Activated naive CD4-positive, alpha-beta T cell treated with anti-CD3 and anti-CD28 coated beads, Interleukin-2, amount 50 U/mL, for 16 hours (primary cell): ENCODE measurements around the gene CAMKK1.
A peak's percentile ranks its signal among the peaks of the same experiment; 100 is the strongest.

ENCODE experiments used
- DNase-seq: peaks from one replicate; pipeline ENCODE4 v3.0.0-alpha.2; 2020

Gene CAMKK1

DNA sequence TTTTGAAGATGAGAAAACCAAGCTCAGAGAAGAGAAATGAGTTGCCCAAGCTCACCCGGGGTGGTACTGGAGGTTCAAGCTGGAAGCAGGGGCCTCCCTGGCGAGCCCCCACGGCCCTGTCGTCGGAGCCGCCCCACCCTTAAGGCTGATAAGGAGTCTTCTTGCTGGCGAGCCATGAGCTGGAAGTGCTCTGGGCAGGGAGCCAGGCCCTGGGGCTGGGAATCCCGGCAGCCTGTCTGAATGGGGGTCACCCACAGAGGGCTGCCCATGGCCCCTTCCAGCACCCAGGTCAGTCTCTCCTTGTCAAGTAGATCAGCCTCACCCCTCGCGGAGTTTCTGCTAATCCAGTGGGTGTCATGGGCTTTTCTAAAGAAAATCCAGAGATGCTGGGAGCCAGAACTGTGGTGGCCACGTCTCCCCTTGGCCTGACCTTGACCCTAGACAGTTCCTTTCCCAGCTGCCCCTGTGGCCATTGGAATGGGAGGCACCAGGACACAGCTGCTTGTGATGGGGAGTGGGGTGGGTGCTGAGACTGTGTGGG lies 24.6 kb upstream of the CAMKK1 start:
- no peak for DNase-seq

DNA sequence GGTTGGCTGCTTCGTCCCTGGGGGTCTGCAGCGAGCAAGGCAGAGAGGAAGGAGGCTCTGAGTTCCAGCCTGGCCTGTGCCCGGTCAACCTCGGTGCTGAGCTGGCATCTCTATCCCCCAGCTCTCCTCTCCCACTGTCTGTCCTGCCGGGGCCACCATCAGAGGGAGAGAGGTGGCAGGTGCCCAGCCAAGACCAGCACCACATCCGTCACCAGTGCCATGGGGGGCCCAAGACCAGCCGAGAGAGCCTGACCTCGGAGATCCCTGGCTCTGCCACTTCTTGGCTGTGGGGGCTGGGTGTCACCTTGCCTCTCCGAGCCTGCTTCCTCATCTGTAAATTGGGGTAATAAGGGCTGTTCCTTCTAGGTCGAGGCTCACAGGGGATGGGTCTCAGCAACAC lies 24.0 kb upstream of the CAMKK1 start:
- DNase-seq = no peak

- no peak for DNase-seq
These were observed 23.3 kb upstream of the CAMKK1 start, which contains the start of gene P2RX1 for GRCh38 chr17:3915995-3916696. P2RX1 (minus strand) TSS chr17:3916465; CDS start chr17:3916225, 240 bp downstream.

- DNase-seq = no peak
These were observed 22.7 kb upstream of the CAMKK1 start for GRCh38 chr17:3915581-3915994.

GRCh38 chr17:3914312-3914670 lies 21.4 kb upstream of the CAMKK1 start:
- no peak for DNase-seq

- peak; percentile 77 for DNase-seq
These were observed 20.9 kb upstream of the CAMKK1 start for GRCh38 chr17:3913531-3914311.

GRCh38 chr17:3912827-3913226 lies 20.0 kb upstream of the CAMKK1 start:
- no peak for DNase-seq

- peak; percentile 78 for DNase-seq
These were observed 18.6 kb upstream of the CAMKK1 start for GRCh38 chr17:3911271-3912053.

DNA sequence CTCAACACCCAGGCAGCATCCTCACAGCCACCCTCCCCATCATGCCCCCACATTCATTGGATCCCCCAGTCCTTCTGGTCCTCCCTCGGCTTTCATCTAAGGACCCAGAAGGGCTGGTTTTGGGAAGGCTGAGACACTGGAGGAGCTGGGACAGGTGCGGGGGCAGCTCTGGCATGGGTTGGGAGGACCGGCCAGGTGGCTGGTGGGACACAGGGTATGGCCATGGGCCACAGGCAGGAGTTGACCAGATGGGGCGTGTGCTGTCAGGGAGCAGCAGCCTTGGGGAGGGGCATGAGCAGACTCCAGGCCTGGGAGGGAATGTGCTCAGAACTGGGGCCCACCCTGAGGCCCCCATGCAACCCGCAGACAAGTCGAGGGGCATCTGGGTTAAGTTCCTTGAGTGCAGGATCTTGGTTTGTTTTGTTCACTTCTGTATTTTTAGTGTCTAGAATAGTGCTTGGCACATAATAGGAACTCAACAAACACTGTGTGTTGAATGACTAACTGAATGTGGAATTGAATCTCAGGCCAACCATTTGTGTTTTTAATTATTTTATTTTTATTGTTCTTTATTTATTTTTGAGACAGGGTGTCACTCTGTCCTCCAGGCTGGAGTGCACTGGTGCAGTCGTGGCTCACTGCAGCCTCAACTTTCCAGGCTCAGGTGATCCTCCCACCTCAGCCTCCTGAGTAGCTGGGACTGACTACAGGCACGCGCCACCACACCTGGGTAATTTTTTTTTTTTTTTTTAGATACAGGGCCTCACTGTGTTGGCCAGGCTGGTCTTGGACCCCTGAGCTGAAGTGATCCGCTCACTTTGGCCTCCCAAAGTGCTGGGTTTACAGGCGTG lies 17.8 kb upstream of the CAMKK1 start:
- DNase-seq = no peak

GRCh38 chr17:3909257-3909656 lies 16.4 kb upstream of the CAMKK1 start:
- no peak for DNase-seq

DNA sequence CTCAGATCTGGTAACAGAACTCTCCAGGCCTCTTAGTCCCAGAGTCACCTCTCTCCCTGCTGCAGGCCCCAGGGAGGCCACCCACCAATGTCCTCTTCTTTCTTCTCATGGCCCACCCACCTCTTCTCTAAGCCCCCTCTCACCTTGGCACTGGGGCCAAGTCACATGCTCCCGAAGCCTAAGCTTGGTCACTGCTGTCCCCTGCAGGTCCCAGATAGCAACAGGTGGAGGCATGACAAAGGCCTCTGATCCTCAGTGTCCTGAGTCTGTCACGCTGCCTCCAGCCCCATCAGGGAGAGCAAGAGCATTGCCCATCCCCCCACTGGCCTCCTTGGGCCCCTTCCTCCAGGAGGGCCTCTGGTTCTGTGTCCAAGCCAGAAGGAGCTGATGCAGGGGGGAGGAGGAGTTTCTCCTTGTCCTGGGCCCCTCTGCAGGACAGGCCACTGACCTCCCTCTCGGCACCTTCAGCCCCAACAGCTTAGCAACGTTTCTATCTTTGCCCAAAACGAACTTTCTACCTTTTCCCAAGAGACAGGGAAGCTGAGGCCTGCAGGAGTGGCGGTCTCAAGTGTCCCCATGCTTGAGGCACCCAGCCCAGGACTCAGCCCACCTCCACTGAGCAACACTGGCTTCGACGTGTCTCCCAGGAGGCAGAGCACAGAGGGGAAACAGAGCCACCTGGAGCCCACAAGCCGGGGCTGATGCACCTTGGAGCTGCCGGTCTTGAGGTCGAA lies 14.8 kb upstream of the CAMKK1 start:
- no peak for DNase-seq

DNA sequence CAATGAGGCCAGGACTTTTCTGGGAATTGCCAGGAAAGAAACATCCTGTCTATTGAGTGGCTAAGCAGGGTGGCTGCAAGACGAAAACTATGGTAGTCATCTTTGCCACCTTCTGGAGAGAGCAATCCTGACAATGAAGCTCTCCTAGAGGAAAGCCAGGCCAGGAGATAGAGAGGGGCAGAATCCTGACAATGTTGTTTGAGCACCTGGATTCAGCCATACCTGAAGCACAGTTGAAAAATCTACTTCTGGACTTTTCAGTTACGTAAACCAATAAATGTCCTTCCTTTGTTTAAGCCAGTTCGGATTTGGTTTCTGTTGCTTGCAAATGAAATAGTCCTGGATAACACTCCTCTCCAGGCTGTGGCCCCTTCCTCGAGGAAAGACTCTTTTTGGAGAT lies 14.0 kb upstream of the CAMKK1 start:
- DNase-seq = no peak

DNA sequence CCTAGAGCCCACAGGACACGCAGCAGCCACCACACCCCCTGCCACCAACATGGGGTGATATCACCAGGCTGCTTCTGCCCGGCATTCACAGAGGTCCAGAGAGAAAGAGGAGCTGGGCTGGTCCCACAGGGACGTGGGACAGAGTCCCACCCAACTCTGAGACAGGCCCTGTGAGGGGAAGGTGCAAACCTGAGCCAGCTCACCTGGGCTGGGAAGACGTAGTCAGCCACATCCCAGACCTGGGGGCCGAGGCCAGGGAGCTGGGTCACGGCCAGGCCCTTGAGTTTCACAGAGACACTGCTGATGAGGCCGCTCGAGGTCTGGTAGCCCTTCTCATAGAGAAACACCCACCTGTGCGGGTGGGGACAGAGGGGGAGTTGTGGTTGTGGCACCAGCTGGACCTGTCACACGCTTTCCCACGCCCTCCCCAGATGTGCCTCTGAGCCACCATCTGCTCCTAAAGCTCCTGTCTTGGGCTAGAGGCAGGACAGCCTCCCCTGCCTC lies 12.2 kb upstream of the CAMKK1 start:
- no peak for DNase-seq

DNA sequence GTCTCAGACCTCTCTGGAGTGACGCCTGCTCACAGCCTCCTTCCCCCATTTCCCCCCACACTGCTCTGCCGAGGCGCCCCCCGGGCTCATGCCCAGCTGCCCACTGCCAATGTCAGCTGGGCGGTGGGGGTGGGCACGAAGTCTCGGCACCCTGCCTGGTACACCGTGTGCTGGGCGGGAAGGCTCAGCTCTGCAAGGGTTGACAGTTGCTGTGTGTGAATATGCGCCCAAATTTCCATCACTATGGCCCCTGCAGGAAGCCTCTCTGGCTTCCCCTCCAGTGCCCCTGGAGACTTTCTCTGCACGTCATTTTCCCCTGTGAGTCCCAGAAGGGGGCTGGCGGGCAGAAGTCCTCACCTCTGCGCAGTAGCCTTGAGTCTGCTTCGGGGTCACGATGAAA lies 11.6 kb upstream of the CAMKK1 start:
- DNase-seq = no peak

- DNase-seq = no peak
These were observed 11.0 kb upstream of the CAMKK1 start for GRCh38 chr17:3903881-3904290.

- no peak for DNase-seq
These were observed 10.4 kb upstream of the CAMKK1 start for GRCh38 chr17:3903051-3903825.

DNA sequence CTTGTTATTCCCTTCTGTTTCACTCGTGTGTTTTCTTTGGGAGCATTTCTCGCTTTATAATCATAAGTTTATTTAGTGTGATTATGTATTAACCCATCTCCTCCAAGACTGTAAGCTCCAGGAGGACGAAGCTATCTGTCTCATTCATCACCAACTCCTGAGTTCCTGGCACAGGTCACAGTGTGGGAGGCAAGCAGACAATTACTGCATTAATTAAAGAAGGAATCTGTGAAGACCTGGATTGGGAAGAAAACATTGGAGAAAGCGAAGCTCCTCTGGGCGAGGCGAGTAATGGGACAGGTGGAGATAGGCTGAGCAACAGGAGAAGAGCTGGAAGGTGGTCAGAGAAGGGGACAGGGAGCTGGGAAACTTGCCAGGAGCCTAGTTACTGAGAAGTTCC lies 7.8 kb upstream of the CAMKK1 start:
- DNase-seq = no peak

GRCh38 chr17:3897731-3898130 lies 4.9 kb upstream of the CAMKK1 start:
- DNase-seq = no peak

DNA sequence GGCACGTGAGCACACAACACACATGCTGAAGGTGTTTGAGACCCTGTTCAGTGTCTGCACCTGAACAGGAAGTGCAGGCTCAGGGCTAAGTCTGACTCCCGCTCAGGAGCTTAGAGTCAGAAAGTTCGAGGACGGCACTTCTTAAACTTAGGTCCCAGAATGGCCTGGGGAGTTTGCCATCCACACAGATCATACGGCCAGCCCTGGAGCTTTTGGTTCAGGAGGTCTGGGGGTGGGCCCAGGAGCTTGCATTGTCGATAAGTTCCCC lies 4.0 kb upstream of the CAMKK1 start:
- DNase-seq = no peak

DNA sequence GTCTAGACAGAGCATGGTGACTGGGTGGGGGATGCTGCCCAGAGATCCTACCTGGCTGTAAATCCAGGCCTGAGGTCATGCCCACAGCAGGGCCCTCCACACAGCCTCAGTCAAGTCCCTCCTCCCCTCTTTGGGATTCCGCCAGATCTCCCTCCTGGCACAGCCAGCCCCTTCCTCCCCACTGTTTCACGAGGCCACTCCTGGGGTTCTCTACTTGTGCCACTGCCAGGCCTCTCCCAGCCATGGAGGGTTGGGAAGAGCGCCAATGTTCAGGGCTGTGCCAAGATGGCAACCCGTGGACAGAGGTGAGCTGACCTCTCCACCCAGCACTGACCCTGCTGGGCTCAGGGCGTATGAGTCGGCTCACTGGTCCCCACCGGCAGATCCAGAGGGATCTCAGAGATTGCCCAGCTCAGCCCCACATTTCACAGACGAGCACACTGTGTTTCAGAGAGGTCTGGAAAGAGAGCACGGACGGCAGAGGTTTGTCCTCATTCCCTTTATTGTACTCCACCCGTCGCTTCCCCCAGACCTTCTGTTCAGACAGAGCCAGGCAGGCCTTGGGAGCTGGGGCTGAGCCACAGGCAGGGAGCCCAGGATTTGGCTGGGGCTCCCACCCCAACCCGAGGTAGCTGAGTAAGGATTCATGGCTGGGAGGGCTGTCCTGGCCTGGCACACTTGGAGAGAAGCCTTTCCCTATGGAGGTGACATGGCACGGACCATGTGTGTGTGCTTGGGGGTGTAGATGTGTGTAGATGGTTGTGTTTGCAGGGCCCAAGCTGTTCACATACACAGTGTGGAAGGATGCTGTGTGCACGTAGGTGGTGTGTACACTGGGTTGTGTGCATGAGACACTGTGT lies 3.5 kb upstream of the CAMKK1 start:
- no peak for DNase-seq
